Esophagus squamous epithelium (tissue), 4 donors: ENCODE results near the gene CAMK1G.

Experiments
- POLR2A ChIP-seq, 4 donors: fragments of 450-650 bp; IDR thresholded peaks; one replicate each; pipeline ENCODE4 v1.6.1; 2017; ENCODE audit warnings: antibody characterized with exemption in 4 of 4, mild to moderate bottlenecking in 4 of 4, moderate library complexity in 3 of 4
- TF ChIP-seq, protein P1 (sequence below), 6 experiments: fragments of 450-650 bp in 4 of 6; fragments of 200-600 bp in 2 of 6; sonication (generic) in 2 of 6; IDR thresholded peaks; one replicate each; pipeline ENCODE4 v1.5.1; 2016 to 2019; ENCODE audit warnings: antibody characterized with exemption in 6 of 6, mild to moderate bottlenecking in 4 of 6, moderate library complexity in 4 of 6

- TF ChIP-seq, protein P1, sequence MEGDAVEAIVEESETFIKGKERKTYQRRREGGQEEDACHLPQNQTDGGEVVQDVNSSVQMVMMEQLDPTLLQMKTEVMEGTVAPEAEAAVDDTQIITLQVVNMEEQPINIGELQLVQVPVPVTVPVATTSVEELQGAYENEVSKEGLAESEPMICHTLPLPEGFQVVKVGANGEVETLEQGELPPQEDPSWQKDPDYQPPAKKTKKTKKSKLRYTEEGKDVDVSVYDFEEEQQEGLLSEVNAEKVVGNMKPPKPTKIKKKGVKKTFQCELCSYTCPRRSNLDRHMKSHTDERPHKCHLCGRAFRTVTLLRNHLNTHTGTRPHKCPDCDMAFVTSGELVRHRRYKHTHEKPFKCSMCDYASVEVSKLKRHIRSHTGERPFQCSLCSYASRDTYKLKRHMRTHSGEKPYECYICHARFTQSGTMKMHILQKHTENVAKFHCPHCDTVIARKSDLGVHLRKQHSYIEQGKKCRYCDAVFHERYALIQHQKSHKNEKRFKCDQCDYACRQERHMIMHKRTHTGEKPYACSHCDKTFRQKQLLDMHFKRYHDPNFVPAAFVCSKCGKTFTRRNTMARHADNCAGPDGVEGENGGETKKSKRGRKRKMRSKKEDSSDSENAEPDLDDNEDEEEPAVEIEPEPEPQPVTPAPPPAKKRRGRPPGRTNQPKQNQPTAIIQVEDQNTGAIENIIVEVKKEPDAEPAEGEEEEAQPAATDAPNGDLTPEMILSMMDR (IDR thresholded peaks at IDR 0.05), result no peak
- TF ChIP-seq POLR2A (IDR thresholded peaks at IDR 0.05), result no peak
Observed at GRCh38 chr1:209539576-209539975, 43.9 kb upstream of the CAMK1G start.
